HS-5 (cell line): Measurements from ENCODE around the gene STK16.
"Not testable (repeated sequence)": the region's sequence is repeated elsewhere in the genome, so short reads cannot be mapped to it uniquely, and the experiment has no call there.

Source experiments
- DNase-seq: peaks from one replicate; pipeline ENCODE4 v3.0.0-alpha.2; 2012; ENCODE audit warnings: low read depth

STK16 gene, protein sequence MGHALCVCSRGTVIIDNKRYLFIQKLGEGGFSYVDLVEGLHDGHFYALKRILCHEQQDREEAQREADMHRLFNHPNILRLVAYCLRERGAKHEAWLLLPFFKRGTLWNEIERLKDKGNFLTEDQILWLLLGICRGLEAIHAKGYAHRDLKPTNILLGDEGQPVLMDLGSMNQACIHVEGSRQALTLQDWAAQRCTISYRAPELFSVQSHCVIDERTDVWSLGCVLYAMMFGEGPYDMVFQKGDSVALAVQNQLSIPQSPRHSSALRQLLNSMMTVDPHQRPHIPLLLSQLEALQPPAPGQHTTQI

DNA sequence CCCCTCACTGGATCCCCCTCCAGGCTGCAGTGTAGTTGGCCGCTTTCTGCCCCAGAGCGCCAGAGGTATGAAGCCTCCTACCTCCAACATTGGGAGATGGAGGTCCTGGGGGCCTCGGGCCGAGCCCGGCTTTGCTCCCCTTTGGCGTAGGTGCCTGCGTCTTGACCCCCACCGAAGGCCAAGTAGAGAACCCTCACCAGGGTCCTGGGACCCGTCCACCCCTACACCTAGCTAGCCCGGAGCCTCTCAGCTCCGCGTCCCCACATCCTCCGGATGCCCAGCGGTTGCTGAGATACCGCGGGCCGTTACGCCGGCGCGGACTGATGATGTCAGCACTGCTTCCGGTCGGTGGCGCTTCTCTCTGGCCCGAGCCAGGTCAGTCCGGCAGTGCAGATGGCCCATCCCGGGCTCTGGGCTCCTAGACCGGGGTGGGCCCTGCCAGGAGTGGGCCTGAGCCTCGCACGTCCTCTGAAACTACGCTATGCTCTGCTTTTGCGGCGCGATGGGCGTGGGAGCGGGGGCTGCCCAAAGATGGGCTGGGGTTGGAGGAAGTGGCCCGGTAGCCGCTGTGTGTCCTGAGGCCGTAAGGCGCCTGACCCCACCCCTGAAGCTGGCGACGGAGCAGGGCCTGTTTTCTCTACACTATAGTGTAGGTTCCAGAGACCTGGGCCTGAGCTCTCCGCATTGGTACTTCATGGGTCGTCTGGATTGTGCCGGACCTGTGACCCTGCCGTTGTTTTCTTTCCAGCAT lies at the start of gene STK16, which contains the start of gene GLB1L:
Gene STK16 (plus strand): TSS at position 332 of the 751 bp plus-strand sequence. CDS start 521 bp downstream, outside the sequence.
Gene GLB1L (minus strand): TSS at position 297 of the 751 bp plus-strand sequence. CDS start 1,871 bp downstream, outside the sequence.
- peak; percentile 79 for DNase-seq

DNA sequence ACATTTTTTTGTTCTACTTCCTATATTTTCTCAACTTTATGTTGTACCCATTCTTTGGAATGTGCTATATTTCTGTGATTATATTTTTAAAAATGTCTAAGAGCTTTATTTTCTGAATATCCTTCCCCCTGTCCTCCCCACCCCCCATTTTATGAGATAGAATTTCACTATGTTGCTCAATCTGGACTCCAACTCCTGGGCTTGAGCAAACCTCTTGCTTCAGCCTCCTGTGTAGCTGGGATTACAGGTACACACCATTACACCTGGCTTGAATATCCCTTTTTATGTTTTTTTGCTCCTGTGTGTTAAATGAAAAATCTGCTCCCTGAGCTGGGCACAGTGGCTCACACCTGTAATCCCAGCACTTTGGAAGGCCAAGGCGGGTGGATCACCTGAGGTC lies 47.9 kb upstream of the STK16 start:
- DNase-seq: no peak

DNA sequence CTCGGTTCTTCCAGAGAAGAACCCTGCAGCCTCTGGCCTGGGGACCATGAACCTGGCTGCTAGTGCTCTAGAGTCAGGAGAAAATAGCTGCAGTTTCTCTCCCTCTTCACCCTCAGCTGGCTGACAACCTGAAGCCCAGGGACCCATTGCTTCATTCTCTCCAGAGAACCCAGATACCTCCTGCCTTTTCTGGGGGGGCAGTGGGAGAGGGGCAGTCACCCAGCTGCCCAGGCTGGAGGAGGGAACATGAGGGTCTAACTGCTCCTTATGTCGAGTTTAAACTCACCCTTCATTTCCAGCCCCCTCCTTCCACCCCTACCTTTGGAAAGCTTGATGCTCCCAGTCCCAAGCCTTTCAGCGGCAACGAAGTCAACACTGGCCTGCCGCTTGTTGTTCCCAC lies 46.3 kb upstream of the STK16 start:
- DNase-seq: no peak

DNA sequence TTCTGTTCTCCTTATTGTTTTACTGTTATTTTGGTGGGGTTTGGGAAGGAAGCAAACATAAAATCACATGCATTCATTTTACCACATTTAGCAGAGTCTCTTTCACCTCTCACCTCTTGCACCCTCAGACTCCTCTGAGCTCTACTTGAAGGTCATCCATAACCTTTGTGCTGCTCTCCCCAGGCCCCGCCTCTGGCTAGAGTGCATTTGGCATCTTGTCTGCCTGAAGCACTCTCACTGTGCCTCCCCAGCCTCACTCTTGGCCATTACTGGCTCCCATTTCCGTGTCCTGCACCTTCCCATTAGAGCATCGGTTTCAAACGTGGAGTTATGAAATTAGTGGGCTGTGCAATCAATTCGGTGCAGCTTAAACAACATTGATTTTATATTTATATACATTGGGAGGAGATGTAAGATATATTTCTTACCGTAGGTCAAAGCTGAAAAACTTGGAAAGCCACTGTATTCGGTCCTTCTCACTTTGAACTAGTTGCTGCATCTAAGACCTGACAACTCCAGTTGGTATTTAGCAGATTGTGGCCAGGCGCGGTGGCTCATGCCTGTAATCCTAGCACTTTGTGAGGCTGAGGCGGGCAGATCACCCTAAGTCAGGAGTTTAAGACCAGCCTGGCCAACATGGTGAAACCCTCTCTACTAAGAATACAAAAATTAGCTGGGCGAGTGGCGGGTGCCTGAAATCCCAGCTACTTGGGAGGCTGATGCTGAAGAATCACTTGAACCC lies 45.6 kb upstream of the STK16 start:
- DNase-seq: no peak

DNA sequence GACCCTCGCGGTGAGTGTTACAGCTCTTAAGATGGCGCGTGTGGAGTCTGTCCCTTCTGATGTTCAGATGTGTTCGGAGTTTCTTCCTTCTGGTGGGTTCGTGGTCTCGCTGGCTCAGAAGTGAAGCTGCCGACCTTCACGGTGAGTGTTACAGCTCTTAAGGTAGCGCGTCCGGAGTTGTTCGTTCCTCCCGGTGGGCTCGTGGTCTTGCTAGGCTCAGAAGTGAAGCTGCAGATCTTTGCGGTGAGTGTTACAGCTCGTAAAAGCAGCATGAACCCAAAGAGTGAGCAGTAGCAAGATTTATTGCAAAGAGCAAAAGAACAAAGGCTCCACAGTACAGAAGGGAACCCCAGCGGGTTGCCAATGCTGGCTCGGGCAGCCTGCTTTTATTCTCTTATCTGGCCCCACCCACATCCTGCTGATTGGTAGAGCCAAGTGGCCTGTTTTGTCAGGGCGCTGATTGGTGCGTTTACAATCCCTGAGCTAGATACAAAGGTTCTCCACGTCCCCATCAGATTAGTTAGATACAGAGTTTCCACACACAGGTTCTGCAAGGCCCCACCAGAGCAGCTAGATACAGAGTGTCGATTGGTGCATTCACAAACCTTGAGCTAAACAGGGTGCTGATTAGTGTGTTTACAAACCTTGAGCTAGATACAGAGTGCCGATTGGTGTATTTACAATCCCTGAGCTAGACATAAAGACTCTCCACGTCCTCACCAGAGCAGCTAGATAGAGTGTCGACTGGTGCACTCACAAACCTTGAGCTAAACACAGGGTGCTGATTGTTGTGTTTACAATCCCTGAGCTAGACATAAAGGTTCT lies 44.6 kb upstream of the STK16 start:
- DNase-seq: not testable (repeated sequence)

DNA sequence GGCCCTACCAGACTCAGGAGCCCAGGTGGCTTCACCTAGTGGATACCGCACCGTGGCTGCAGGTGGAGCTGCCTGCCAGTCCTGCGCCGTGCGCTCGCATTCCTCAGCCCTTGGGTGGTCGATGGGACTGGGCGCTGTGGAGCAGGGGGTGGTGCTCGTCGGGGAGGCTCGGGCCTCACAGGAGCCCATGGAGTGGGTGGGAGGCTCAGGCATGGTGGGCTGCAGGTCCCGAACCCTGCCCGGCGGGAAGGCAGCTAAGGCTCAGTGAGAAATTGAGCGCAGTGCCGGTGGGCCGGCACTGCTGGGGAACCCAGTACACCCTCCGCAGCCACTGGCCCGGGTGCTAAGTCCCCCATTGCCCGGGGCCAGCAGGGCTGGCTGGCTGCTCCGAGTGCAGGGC lies 43.9 kb upstream of the STK16 start:
- not testable (repeated sequence) for DNase-seq

DNA sequence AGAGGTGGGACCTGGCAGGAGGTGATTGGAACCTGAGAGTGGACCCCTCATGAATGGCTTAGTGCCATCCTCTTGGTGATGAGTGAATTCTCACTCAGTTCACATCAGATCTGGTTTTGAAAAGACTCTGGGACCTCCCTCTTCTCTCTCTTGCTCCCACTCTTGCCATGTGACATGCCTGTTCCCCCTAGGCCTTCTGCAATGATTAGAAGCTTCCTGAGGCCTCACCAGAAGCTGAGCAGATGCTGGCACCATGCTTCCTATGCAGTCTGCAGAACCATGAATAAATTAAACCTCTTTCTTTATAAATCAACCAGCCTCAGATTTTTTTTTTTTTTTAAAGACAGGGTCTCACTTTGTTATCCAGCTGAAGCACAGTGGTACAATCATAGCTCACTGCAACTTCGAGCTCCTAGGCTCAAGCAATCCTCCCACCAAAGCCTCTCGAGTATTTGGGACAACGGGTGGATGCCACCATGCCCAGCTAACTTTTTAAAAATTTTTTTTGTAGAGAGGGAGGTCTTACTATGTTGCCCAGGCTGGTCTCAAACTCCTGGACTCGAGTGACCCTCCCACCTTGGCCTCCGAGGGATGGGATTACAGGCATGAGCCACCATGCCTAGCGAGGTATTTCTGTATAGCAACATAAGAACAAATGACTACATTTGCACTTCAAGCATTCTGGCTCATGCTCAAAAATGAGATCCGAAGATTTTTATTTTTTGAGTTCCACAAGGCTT lies 40.7 kb upstream of the STK16 start:
- no peak for DNase-seq

DNA sequence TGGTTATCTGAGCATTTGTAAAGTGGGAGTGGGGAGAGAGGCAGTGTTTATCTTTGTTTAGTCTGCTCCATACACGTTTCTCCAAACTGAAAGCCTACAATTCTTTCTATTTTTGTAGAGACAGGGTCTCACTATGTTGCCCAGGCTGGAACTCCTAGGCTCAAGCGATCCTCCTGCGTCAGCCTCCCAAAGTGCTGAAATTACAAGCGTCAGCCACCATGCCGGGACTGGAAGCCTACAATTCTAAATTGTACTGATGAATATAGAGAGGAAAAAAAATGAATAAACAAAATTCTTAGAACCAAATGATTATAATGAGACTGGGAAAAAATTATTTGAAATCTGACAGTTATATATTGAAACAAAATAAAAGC lies 40.1 kb upstream of the STK16 start:
- no peak for DNase-seq

DNA sequence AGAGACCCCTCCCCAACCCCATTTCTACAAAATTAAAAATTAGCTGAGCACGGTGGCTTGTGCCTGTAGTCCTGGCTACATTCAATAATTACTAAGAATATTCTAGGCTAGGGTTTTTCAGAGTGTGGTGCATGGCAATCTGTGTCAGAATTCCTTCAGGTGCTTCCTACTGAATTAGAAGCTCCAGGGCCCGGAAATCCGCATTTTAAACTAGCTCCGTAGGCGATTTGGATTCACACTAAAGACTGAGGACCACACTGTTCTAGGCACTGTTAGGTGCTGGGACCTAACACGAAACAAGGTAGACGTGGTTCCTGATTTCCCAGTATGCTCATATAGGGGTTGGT lies 39.3 kb upstream of the STK16 start:
- no peak for DNase-seq

DNA sequence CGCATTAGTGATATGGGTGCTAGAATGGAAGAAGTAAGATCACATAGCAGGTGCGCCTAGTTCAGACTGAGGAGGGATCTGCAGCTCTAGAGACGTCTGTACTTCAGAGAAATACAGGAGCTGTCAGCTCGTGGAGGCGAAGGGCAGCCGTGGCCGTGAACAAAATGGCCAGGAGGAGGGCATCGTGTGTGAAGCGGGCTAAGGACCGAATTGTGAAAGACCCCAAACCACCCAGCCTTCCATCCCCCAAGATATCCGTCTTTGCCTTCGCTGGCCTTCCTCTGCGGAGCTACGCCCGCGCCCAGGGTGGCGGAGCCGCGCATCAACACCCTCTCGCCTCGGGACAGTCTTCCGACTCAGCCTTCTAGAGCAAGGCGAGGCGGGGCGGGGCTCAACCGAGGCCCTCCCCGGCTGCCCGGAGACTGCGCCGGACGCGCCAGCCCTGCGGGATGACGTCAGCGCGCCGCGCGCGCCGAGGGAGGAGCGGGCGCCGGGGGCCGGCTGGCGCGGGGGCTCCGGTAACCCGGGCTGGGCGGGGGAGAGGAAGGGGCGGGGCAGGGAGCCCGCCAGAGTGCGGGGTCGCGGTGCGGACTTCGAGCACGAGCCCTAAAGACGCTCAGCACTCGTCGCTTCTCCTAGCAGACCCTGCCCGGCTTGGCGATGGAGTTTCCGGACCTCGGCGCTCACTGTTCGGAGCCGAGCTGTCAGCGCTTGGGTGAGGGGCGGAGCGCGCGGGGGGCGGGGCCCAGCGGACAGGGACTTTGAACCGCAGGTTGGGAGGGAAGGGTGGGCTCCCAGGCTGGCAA lies 38.7 kb upstream of the STK16 start, which contains the start of gene ZFAND2B:
Gene ZFAND2B (plus strand): TSS at position 455 of the 806 bp plus-strand sequence. CDS start 206 bp downstream, at position 661.
- peak; percentile 79 for DNase-seq

DNA sequence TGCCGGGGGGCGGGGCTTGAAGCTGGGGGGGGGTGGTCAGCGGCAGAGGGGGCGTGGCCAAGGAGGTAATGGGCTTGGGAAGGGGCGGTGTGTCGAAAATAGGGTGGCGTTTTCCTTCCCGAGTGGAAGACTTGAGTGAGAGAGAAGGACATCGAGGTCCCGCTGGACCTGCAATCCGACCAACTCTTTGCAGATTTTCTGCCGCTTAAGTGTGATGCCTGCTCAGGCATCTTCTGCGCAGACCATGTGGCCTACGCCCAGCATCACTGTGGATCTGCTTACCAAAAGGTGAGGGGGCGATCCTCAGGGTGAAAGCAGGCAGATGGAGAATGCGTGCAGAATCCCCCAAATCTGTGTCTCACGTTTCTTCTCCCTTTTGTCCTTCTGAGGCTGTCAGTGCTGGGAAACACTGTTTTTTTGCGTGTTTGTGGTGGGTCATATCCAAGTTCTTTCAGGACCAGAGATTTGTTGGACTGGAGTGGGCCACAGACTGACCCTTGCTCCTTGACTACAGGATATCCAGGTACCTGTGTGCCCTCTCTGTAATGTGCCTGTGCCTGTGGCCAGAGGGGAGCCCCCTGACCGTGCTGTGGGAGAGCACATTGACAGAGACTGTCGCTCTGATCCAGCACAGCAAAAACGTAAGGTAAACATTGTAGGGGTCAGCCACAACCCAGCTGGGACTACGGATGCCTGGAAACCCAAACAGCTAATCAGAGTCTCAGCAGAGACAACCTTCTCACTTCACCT lies 38.0 kb upstream of the STK16 start:
- DNase-seq: no peak

DNA sequence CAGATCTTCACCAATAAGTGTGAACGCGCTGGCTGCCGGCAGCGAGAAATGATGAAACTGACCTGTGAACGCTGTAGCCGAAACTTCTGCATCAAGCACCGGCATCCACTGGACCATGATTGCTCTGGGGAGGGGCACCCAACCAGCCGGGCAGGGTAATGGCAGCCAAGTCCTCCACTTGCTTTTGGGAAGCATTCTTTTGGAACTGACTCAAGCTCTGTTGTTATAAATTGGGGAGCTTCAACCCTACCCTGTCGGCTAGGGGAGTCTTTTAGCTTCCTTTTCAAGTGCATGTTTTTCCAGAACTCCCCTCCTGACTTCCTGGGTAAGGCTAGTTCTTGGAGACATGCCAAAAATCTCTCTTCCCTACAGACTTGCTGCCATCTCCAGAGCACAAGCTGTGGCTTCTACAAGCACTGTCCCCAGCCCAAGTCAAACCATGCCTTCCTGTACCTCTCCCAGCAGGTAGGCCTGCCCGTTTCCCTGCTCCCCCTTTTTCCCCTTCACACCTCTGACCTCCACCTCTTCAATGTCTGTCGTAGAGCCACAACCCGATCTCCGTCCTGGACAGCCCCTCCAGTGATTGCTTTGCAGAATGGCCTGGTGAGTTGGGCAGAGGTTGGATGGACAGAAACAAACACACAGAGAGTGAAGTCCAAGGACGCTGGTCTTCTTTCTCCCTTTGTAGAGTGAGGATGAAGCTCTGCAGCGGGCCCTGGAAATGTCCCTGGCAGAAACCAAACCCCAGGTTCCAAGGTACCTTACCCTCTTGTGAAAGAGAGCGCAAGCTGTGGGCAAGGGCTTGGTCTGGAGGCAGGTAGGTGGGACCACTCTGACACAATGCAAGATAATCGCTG lies 37.2 kb upstream of the STK16 start:
- DNase-seq: no peak

DNA sequence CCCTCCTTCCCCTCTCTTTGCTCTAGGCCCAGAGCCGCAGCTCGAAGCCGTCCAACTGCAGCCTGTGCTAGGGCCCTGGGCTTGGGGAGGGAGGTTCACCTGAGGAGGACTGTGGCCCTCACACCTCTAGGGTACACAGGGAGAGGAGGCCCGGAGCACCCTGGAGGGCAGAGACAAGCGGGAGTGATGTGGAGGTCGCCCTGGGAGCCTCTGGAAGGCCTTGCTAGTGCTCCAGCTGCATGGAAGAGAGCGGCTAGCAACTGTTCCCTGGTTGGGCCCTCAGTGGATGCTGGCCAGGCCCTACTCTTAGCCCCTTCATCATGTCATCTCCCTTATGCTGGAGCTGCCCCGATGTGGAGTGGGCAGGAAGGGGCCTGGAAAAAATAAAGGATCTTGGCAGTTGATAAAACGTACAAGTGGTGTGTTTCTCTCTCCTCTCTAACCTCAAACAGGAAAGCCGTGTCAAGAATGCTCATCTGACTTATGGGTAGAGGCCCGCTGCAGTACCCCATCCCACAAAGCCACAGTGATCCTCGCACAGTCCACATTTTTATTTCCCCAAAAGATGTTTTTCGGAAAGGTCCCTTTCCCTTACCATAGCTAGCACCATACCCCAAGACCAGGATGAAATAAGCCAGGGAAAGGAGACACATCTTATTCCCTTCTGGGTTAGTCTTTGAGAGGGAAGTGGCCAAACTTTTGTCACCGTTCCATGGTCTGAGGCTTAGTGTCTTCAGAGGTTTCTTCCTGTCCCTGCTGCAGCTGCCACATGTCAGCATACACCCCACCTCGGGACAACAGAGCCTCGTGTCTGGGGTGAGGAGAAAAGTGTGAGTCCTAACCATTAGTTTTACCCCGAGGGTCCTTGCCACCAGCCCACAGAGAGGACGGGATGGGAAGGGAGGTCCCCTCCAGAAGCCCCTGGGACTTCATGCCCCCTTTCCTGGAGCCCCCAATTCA lies 35.8 kb upstream of the STK16 start:
- DNase-seq: no peak

DNA sequence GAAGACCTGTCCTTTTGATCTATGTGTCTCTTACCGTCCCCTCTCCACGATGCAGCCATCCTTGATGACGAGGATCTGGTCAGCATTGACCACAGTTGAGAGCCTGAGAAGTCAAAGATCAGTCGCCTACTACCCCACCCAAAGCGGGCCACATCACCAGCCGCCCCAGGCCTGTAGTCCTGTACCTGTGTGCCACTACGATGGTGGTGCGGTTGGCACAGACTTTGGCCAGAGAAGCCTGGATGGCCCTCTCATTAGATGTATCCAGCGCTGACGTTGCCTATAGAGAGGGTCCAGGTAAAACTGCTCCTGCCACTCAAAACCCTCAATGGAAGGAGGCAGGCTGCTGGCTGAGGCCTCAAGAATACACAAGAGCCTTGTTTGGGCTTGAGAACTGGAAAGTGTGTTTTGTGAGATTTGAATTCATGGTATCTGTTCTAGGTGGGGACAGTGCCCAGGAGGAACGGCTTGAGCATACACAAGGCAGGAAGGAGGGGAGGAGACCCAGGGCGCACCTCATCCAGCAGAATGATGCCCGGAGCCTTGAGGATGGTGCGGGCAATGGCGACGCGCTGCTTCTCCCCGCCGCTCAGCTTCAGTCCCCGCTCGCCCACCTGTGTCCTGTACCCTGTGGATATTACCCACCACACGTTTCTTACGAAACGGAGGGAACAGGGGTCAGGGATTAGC lies 34.9 kb upstream of the STK16 start:
- DNase-seq: no peak

DNA sequence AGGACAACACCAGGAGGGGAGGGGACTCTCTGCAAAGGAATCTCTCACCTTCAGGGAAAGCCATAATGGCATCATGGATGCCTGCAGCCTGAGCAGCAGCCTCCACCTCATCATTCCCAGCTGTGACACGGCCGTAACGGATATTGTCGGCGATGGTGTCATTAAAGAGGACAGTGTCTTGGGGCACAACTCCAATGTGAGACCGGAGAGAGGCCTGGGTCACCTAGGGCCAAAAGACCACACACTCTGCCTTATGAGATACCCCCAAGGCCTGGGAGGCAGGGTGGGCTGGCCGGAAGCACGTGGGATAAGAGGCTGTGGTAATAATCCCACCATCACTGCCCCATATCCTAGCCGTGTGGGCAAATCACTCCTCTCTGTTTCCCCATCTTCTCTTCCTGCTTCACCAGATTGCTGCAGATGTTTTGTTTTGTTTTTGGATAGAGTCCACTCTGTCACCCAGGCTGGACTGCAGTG lies 34.4 kb upstream of the STK16 start:
- DNase-seq: no peak

DNA sequence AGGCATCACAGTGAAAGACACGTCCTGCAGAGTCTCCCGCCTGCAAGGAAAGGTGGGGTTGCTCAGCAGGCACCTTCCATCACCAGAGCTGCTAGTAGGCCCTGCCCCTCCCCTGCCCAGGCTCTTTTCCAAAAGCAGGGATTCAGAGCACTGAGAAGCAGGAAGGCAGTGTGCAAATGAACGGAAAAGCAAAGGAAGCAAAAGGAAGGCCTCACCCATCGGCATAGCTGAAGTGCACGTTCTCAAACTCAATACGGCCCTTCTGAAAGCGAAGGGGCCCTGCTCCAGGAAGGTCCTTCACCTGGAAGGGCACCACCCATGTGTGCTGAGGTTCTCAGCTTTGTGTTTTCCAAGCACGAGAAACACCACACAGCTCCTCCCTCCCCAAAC lies 32.3 kb upstream of the STK16 start:
- DNase-seq: no peak
